GM18508 (cell line): ENCODE data around the gene ZNF644.
A peak's percentile ranks its signal among the peaks of the same experiment; 100 is the strongest.
"Not testable (repeated sequence)": the region's sequence is repeated elsewhere in the genome, so short reads cannot be mapped to it uniquely, and the experiment has no call there.

ENCODE experiments used
- ATAC-seq: cut with Tn5 transposase; IDR thresholded peaks from one replicate; pipeline ENCODE4 v1.9.1; 2021; ENCODE audit warnings: moderate number of reproducible peaks; ENCODE audit not compliant: insufficient read depth, unreplicated experiment

Gene ZNF644

DNA sequence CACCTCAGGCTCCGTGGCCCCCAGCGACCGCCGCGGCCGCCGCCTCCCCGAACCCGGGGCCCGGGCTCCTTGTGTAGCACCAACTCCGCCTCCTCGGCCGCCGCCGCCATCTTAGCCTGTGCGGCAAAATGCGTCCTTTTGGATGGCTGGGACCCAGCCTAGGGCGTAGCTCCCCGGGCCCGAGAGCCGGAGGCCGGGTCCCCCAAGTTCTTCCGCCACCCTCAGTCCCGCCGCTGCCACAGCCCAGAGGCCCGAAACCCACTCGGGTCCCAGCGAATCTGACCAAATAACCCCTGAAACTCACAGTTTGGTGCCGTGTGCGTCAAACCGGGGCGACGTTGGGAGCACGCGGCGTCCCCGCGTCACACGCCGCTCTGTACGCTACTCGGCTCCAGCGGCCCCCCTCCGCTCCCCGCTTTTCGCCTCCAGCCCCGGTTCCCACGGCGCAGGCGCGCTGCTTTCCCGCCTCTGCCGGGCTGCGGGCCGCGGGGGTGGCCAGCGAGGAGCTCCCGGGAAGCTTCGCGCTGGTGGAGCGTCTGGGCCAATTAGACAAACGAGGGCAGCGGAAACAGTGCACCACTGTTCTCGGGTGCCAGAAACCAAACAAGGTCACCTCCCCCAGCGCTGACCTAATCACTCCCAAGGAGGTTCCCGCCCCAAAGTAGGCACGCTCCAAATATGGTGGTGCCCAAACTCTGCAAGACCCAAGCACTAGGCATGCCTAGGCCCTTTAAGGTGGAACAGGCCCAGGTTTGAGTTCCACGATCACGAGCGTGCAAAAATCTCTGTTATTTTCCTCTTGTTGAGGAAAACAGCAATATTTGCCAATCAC, at the start of gene ZNF644:
ZNF644 (minus strand) TSS at position 350 of the 832 bp plus-strand sequence. CDS start 39,682 bp downstream, outside the sequence.
- peak; percentile 71 for ATAC-seq

DNA sequence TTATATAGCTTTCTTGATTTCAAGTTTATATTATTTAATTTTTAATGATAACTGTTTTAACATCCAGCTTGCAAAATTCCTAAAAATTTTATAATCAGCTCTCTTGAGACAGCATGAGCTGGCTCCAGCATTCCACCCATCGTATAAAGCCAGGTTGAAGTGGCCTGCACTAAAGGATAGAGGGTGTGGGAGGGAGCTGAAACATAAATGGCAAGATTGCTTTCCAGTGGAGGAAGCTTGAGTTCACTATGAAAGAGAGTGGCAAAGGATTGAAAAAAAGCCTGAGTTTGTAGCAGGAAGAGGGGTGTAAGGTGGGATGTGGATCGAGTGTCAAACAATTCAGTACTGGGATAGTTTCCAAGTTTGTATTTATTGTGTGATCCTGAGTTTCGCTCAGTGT, 48.5 kb upstream of the ZNF644 start:
- ATAC-seq = no peak

- no peak for ATAC-seq
Measured at GRCh38 chr1:91066538-91066937, 44.7 kb upstream of the ZNF644 start.

GRCh38 chr1:91065337-91065736, 43.5 kb upstream of the ZNF644 start:
- ATAC-seq = no peak

DNA sequence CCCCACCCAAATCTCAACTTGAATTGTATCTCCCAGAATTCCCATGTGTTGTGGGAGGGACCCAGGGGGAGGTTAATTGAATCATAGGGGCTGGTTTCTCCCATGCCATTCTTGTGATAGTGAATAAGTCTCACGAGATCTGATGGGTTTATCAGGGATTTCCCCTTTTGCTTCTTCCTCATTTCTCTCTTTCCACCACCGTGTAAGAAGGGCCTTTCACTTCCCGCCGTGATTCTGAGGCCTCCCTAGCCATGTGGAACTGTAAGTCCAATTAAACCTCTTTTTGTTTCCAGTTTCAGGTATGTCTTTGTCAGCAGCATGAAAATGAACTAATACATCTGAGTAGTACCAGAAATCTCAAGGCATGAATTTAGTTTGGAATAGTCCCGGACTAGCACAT, 41.6 kb upstream of the ZNF644 start:
- ATAC-seq = not testable (repeated sequence)

DNA sequence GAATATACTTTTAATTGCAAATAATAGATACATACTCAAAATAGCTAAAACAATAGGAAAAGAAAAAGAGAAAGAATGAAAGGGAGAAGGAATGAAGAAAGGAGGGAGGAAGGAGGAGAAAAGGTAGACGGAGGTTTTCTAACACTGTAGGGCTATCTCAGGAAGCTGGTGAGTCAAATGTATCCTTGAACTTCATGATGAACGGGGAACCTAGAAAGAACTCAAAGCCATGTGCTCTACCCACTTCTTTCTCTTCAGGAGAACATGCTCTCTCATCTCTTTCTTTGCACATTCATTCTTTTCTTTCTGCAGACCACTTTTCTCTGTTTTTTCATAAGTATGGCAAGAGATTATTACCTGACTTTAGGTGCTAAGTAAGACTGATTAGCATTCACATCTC, 37.3 kb upstream of the ZNF644 start:
- no peak for ATAC-seq

- no peak for ATAC-seq
Measured at GRCh38 chr1:91057784-91058183, 35.9 kb upstream of the ZNF644 start.

GRCh38 chr1:91054780-91055481, 33.1 kb upstream of the ZNF644 start:
- peak; percentile 66 for ATAC-seq

- no peak for ATAC-seq
Measured at GRCh38 chr1:91053630-91054029, 31.8 kb upstream of the ZNF644 start.

DNA sequence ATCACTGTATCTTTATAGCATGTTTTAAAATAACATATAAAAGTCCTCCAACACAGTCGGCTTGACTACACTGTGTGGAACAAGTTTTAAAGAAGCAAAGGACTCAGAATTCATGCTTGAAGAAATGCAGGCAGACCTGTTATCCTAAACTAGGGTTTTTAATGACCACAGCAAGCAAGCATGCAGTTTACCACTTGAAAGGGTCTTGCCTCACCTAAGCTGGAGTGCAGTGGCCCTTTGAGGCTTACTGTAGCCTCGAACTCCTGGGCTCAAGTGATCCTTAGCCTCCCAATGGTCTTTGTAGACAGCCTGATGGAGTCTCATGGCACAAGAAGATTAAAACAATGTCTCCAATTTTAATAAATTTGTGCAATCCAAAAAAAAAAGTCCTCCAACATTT, 27.7 kb upstream of the ZNF644 start:
- ATAC-seq = not testable (repeated sequence)

DNA sequence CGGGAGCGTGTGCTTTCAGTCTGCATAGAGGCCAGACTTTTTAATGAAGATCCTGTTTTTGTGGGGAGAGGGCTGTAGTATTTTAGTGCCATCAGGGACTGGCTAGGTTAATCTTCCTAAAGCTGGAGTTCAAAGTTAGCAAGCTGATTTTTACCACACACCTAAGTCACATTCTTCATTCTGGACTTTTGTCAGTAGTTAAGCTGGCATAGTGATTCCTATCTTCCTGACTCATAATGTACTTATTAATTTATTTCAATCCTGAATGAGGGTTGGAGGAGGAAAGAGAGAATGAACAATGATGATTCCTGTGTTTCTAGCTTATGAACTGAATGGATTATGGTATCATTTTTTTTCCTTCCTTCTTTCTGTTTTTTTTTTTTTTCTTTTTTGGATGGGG, 24.9 kb upstream of the ZNF644 start:
- no peak for ATAC-seq

DNA sequence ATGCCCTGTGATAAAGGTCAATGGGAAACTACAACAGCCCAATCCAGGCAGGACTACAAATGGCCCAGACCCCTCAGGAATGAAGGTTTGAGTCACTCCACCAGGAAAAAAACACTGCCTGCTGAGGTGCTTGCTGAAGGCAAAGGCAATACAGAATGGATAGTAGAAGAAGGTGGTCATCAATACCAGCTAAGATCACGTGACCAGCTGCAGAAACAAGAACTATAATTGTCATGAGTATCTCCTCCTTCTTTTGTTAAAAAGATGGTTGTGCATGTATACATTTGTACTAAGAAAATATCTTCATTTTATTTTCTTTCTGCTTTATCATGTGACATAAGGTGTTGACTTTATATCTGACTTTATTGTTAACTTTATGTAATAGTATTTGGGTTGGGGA, 23.4 kb upstream of the ZNF644 start:
- no peak for ATAC-seq

GRCh38 chr1:91044776-91045175, 22.9 kb upstream of the ZNF644 start:
- not testable (repeated sequence) for ATAC-seq

DNA sequence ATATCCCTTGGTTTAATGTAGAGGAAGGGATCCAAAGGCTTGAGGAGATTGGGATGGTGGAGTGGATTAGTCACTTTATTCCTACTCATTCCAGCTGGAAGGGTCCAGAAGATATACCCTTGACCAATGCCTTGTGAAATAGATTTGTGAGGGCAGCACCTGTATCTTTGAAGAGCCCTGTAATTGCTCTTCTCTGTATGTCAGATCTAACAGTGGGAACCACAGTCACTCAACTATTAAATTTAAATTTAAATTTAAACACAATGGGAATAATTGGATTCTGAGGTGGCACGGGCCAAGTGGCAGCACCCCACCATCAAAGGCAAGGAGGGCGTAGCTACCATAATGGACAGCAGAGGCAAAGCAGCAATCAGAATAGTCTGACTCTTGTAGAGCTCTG, 20.5 kb upstream of the ZNF644 start:
- not testable (repeated sequence) for ATAC-seq

GRCh38 chr1:91038582-91038981, 16.7 kb upstream of the ZNF644 start:
- no peak for ATAC-seq

GRCh38 chr1:91036894-91037829, 15.3 kb upstream of the ZNF644 start:
- ATAC-seq = no peak

DNA sequence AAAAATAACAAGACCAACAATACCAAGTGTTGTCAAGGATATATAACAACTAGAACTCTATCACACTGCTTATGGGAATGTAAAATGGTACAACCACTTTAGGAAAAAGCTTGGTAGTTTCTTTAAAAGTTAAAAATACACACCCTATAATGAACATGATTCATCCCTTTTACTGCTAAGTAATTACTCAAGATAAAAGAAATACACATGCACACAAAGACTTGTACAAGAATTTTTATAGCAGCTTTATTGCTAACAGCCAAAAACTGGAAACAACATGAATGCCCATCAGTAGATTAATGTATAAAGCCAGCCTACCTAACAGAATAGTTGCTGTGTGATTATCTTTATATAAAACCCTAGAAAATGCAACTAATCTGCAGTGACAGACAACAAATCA, 10.5 kb upstream of the ZNF644 start:
- no peak for ATAC-seq

GRCh38 chr1:91031081-91031480, 9.2 kb upstream of the ZNF644 start:
- no peak for ATAC-seq

GRCh38 chr1:91026777-91027176, 4.9 kb upstream of the ZNF644 start:
- no peak for ATAC-seq

- no peak for ATAC-seq
Measured at GRCh38 chr1:91026320-91026719, 4.5 kb upstream of the ZNF644 start.
